Memory B cell (primary cell): ENCODE measurements around the gene UBE2F.
"Not testable (repeated sequence)": the region's sequence is repeated elsewhere in the genome, so short reads cannot be mapped to it uniquely, and the experiment has no call there.

ENCODE experiments used
- ATAC-seq: fragments of 150-1000 bp; cut with Tn5 transposase; 2 replicates; pipeline ENCODE4 v1.10.0; 2021; ENCODE audit warnings: low read depth, mild to moderate bottlenecking, moderate library complexity
- DNase-seq, 2 donors: peaks; one replicate each; pipeline ENCODE4 v3.0.0; 2022; ENCODE audit warnings: low spot score in 2 of 2
- H3K27ac Mint-ChIP-seq: one replicate; pipeline ENCODE4 v1.8.0; 2022; ENCODE audit warnings: mild to moderate bottlenecking, moderate library complexity, mixed read lengths
- H3K27me3 Mint-ChIP-seq: one replicate; pipeline ENCODE4 v1.8.0; 2022; ENCODE audit warnings: mixed read lengths
- H3K36me3 Mint-ChIP-seq: one replicate; pipeline ENCODE4 v1.8.0; 2022; ENCODE audit warnings: mild to moderate bottlenecking, mixed read lengths
- H3K4me1 Mint-ChIP-seq: one replicate; pipeline ENCODE4 v1.8.0; 2022; ENCODE audit warnings: mixed read lengths
- H3K4me3 Mint-ChIP-seq: one replicate; pipeline ENCODE4 v1.8.0; 2022; ENCODE audit warnings: mild to moderate bottlenecking, moderate library complexity, mixed read lengths
- H3K9me3 Mint-ChIP-seq: one replicate; pipeline ENCODE4 v1.8.0; 2022; ENCODE audit warnings: mixed read lengths

The UBE2F gene

GRCh38 chr2:238064376-238064775 is 97.6 kb downstream of the UBE2F start:
- DNase-seq (no peak), ATAC-seq (no peak)
- Mint-ChIP-seq H3K27ac (no peak overlapping the region), H3K36me3 (peaks cover 18% of the 10 kb centered on the region), H3K4me3 (no peak overlapping the region), H3K9me3 (peaks cover 2% of the 10 kb centered on the region), H3K27me3 (no peaks in the 10 kb centered on the region), H3K4me1 (peaks cover 13% of the 10 kb centered on the region)

GRCh38 chr2:238065071-238065846 is 98.4 kb downstream of the UBE2F start:
- no peaks in the 10 kb centered on the region for H3K27me3 Mint-ChIP-seq
- H3K9me3 Mint-ChIP-seq: no peaks in the 10 kb centered on the region
- peaks cover 8% of the 10 kb centered on the region for H3K4me1 Mint-ChIP-seq
- H3K27ac Mint-ChIP-seq: no peak overlapping the region
- H3K4me3 Mint-ChIP-seq: no peak overlapping the region
- ATAC-seq (no peak), DNase-seq (no peak)
- peaks cover 21% of the 10 kb centered on the region for H3K36me3 Mint-ChIP-seq

GRCh38 chr2:238066218-238066617 is 99.4 kb downstream of the UBE2F start:
- H3K36me3 Mint-ChIP-seq: peaks cover 20% of the 10 kb centered on the region
- H3K9me3 Mint-ChIP-seq: no peaks in the 10 kb centered on the region
- DNase-seq (no peak), ATAC-seq (no peak)
- no peak overlapping the region for H3K27ac Mint-ChIP-seq
- peaks cover 8% of the 10 kb centered on the region for H3K4me1 Mint-ChIP-seq
- H3K4me3 Mint-ChIP-seq: no peak overlapping the region
- no peaks in the 10 kb centered on the region for H3K27me3 Mint-ChIP-seq

- not testable (repeated sequence) for H3K4me3 Mint-ChIP-seq, H3K27ac Mint-ChIP-seq, H3K4me1 Mint-ChIP-seq, ATAC-seq, H3K9me3 Mint-ChIP-seq, DNase-seq, H3K27me3 Mint-ChIP-seq
- H3K36me3 Mint-ChIP-seq: peaks cover 22% of the 10 kb centered on the region
Measured at GRCh38 chr2:238066718-238067117, 99.9 kb downstream of the UBE2F start.

- Mint-ChIP-seq H3K27me3 (no peaks in the 10 kb centered on the region), H3K36me3 (peaks cover 34% of the 10 kb centered on the region)
Measured at GRCh38 chr2:238067939-238068338, 101.1 kb downstream of the UBE2F start.

GRCh38 chr2:238069021-238069709 is 102.4 kb downstream of the UBE2F start:
- Mint-ChIP-seq H3K27me3 (no peaks in the 10 kb centered on the region), H3K36me3 (peaks cover 40% of the 10 kb centered on the region), H3K4me3 (no peak overlapping the region), H3K27ac (no peak overlapping the region), H3K4me1 (peaks cover 3% of the 10 kb centered on the region), H3K9me3 (no peaks in the 10 kb centered on the region)
- DNase-seq (no peak), ATAC-seq (no peak)

More at GRCh38 chr2:238067939-238068338, 101.1 kb downstream of the UBE2F start:
- ATAC-seq: no peak
- H3K9me3 Mint-ChIP-seq: no peaks in the 10 kb centered on the region
- no peak overlapping the region for H3K4me3 Mint-ChIP-seq
- DNase-seq: no peak
- H3K4me1 Mint-ChIP-seq: peaks cover 3% of the 10 kb centered on the region
- no peak overlapping the region for H3K27ac Mint-ChIP-seq

- H3K4me3 Mint-ChIP-seq: no peak overlapping the region
- H3K4me1 Mint-ChIP-seq: peaks cover 3% of the 10 kb centered on the region
- ATAC-seq (no peak), DNase-seq (no peak)
- no peaks in the 10 kb centered on the region for H3K9me3 Mint-ChIP-seq
- no peaks in the 10 kb centered on the region for H3K27me3 Mint-ChIP-seq
- peaks cover 40% of the 10 kb centered on the region for H3K36me3 Mint-ChIP-seq
- H3K27ac Mint-ChIP-seq: no peak overlapping the region
Measured at GRCh38 chr2:238069877-238070276, 103.1 kb downstream of the UBE2F start.

GRCh38 chr2:238075397-238075796 is 108.6 kb downstream of the UBE2F start:
- Mint-ChIP-seq H3K4me3 (no peak overlapping the region), H3K36me3 (peaks cover 41% of the 10 kb centered on the region), H3K27ac (no peak overlapping the region), H3K27me3 (no peaks in the 10 kb centered on the region), H3K4me1 (no peaks in the 10 kb centered on the region), H3K9me3 (peaks cover 7% of the 10 kb centered on the region)
- DNase-seq (no peak), ATAC-seq (no peak)

- Mint-ChIP-seq H3K4me3 (no peak overlapping the region), H3K27ac (no peak overlapping the region), H3K36me3 (peaks cover 44% of the 10 kb centered on the region), H3K4me1 (no peaks in the 10 kb centered on the region), H3K9me3 (peaks cover 7% of the 10 kb centered on the region), H3K27me3 (no peaks in the 10 kb centered on the region)
- DNase-seq (no peak), ATAC-seq (no peak)
Measured at GRCh38 chr2:238077292-238077691, 110.5 kb downstream of the UBE2F start.

- no peak overlapping the region for H3K27ac Mint-ChIP-seq
- no peaks in the 10 kb centered on the region for H3K4me1 Mint-ChIP-seq
- no peak overlapping the region for H3K4me3 Mint-ChIP-seq
- peaks cover 7% of the 10 kb centered on the region for H3K9me3 Mint-ChIP-seq
- no peak for DNase-seq
- peaks cover 29% of the 10 kb centered on the region for H3K36me3 Mint-ChIP-seq
- H3K27me3 Mint-ChIP-seq: no peaks in the 10 kb centered on the region
- no peak for ATAC-seq
Measured at GRCh38 chr2:238079874-238080327, 113.1 kb downstream of the UBE2F start.

GRCh38 chr2:238080518-238080917 is 113.7 kb downstream of the UBE2F start:
- Mint-ChIP-seq H3K9me3 (peaks cover 7% of the 10 kb centered on the region), H3K27me3 (no peaks in the 10 kb centered on the region), H3K27ac (no peak overlapping the region), H3K4me1 (no peaks in the 10 kb centered on the region), H3K4me3 (no peak overlapping the region), H3K36me3 (peaks cover 31% of the 10 kb centered on the region)
- DNase-seq (no peak), ATAC-seq (no peak)

- DNase-seq (no peak), ATAC-seq (no peak)
- Mint-ChIP-seq H3K27ac (no peak overlapping the region), H3K27me3 (no peaks in the 10 kb centered on the region), H3K4me1 (no peaks in the 10 kb centered on the region), H3K36me3 (peaks cover 31% of the 10 kb centered on the region), H3K4me3 (no peak overlapping the region), H3K9me3 (peaks cover 7% of the 10 kb centered on the region)
Measured at GRCh38 chr2:238081150-238081549, 114.3 kb downstream of the UBE2F start.

- DNase-seq (no peak), ATAC-seq (no peak)
- H3K27me3 Mint-ChIP-seq: no peaks in the 10 kb centered on the region
- no peaks in the 10 kb centered on the region for H3K4me1 Mint-ChIP-seq
- H3K9me3 Mint-ChIP-seq: peaks cover 7% of the 10 kb centered on the region
- no peak overlapping the region for H3K4me3 Mint-ChIP-seq
- peaks cover 29% of the 10 kb centered on the region for H3K36me3 Mint-ChIP-seq
- H3K27ac Mint-ChIP-seq: no peak overlapping the region
Measured at GRCh38 chr2:238081561-238081960, 114.7 kb downstream of the UBE2F start.

GRCh38 chr2:238082151-238082550 is 115.3 kb downstream of the UBE2F start:
- DNase-seq (no peak), ATAC-seq (no peak)
- Mint-ChIP-seq H3K4me3 (no peak overlapping the region), H3K4me1 (peaks cover 3% of the 10 kb centered on the region), H3K36me3 (peaks cover 24% of the 10 kb centered on the region), H3K27me3 (no peaks in the 10 kb centered on the region), H3K9me3 (peaks cover 4% of the 10 kb centered on the region), H3K27ac (no peak overlapping the region)
